ENCODE data around the gene NEK9.

- TF ChIP-seq CTCF (IDR thresholded peaks at IDR 0.05) (no peak), POLR2A (IDR thresholded peaks at IDR 0.05) (no peak)
These were observed 15.6 kb upstream of the NEK9 start for GRCh38 chr14:75142494-75142893.

All from upper lobe of left lung (tissue), 4 donors.